Coronary artery (tissue), 2 donors: ENCODE data around the gene SOWAHA.
"Not testable (repeated sequence)": the region's sequence is repeated elsewhere in the genome, so short reads cannot be mapped to it uniquely, and the experiment has no call there.

Experiments used
- DNase-seq: peaks from one replicate; pipeline ENCODE4 v3.0.0-alpha.2; 2017; ENCODE audit warnings: low spot score
- H3K27ac ChIP-seq, 2 donors: fragments of 200-600 bp; sonication (generic); one replicate each; pipeline ENCODE4 v1.5.1; 2016 to 2019
- H3K4me3 ChIP-seq: fragments of 200-600 bp; sonication (generic); 2 replicates; pipeline ENCODE4 v1.5.1; 2016; ENCODE audit warnings: mild to moderate bottlenecking, moderate library complexity
- CTCF ChIP-seq: fragments of 200-600 bp; sonication (generic); IDR thresholded peaks from one replicate; pipeline ENCODE4 v1.5.1; 2019; ENCODE audit warnings: antibody characterized with exemption

Gene SOWAHA

GRCh38 chr5:132853323-132853722 is 40.2 kb downstream of the SOWAHA start:
- no peak for DNase-seq
- no peak for TF ChIP-seq CTCF
- no peak overlapping the region for H3K27ac ChIP-seq

GRCh38 chr5:132853790-132854189 is 40.7 kb downstream of the SOWAHA start:
- Histone ChIP-seq H3K4me3 (no peak overlapping the region), H3K27ac (no peak overlapping the region)
- no peak for DNase-seq
- TF ChIP-seq CTCF = no peak

More at GRCh38 chr5:132853323-132853722, 40.2 kb downstream of the SOWAHA start:
- no peak overlapping the region for H3K4me3 ChIP-seq

GRCh38 chr5:132854301-132854700 is 41.2 kb downstream of the SOWAHA start:
- DNase-seq = no peak
- Histone ChIP-seq H3K4me3 (no peak overlapping the region), H3K27ac (no peak overlapping the region)
- TF ChIP-seq CTCF = no peak

- DNase-seq, H3K4me3 ChIP-seq, H3K27ac ChIP-seq: not testable (repeated sequence)
These were observed 41.9 kb downstream of the SOWAHA start for GRCh38 chr5:132854992-132855391.

GRCh38 chr5:132856011-132856410 is 42.9 kb downstream of the SOWAHA start:
- no peak for DNase-seq
- H3K4me3 ChIP-seq = no peak overlapping the region
- no peak for TF ChIP-seq CTCF
- no peak overlapping the region for H3K27ac ChIP-seq

GRCh38 chr5:132859889-132860437 is 46.9 kb downstream of the SOWAHA start:
- no peak for DNase-seq
- TF ChIP-seq CTCF = no peak
- no peak overlapping the region for H3K4me3 ChIP-seq
- no peak overlapping the region for H3K27ac ChIP-seq

- Histone ChIP-seq H3K4me3 (no peak overlapping the region), H3K27ac (no peak overlapping the region)
- DNase-seq = no peak
- TF ChIP-seq CTCF = no peak
These were observed 47.6 kb downstream of the SOWAHA start for GRCh38 chr5:132860742-132861141.
